OCI-LY1 (cell line): Measurements from ENCODE around the gene INO80E.
A peak's percentile ranks its signal among the peaks of the same experiment; 100 is the strongest.

ENCODE experiments used
- H2AFZ ChIP-seq: fragments of 200-600 bp; sonication (generic), shearing (Covaris generic); 2 replicates; pipeline ENCODE4 v1.6.0; 2014; ENCODE audit warnings: antibody characterized with exemption, mild to moderate bottlenecking, low read length
- H3F3A ChIP-seq: fragments of 200-600 bp; sonication (generic), shearing (Covaris generic); 2 replicates; pipeline ENCODE4 v1.6.0; 2014; ENCODE audit warnings: mild to moderate bottlenecking, antibody characterized with exemption, low read length, moderate library complexity; ENCODE audit not compliant: insufficient read depth
- H3K27ac ChIP-seq: fragments of 200-600 bp; sonication (generic); 2 replicates; pipeline ENCODE4 v1.5.1; 2014; ENCODE audit warnings: low read length, mixed run types, mild to moderate bottlenecking, low read depth; ENCODE audit not compliant: poor library complexity, severe bottlenecking
- H3K27me3 ChIP-seq: fragments of 200-600 bp; sonication (generic); 2 replicates; pipeline ENCODE4 v1.6.0; 2014; ENCODE audit warnings: antibody characterized with exemption, mild to moderate bottlenecking, low read length, moderate library complexity; ENCODE audit not compliant: insufficient read depth
- H3K36me3 ChIP-seq: fragments of 200-600 bp; sonication (generic); 2 replicates; pipeline ENCODE4 v1.6.1; 2014; ENCODE audit warnings: mild to moderate bottlenecking, antibody characterized with exemption, low read length, moderate library complexity, mixed read lengths; ENCODE audit not compliant: insufficient read depth
- H3K4me1 ChIP-seq: fragments of 200-600 bp; sonication (generic); 2 replicates; pipeline ENCODE4 v1.5.1; 2014; ENCODE audit warnings: mild to moderate bottlenecking, low read length, moderate library complexity; ENCODE audit not compliant: insufficient read depth, severe bottlenecking
- H3K4me2 ChIP-seq: fragments of 200-600 bp; sonication (generic), shearing (Covaris generic); 2 replicates; pipeline ENCODE4 v1.6.1; 2014; ENCODE audit warnings: low read length
- H3K4me3 ChIP-seq: fragments of 200-600 bp; sonication (generic); 2 replicates; pipeline ENCODE4 v1.5.1; 2014; ENCODE audit warnings: low read length, low read depth, mild to moderate bottlenecking, mixed read lengths; ENCODE audit not compliant: poor library complexity, severe bottlenecking
- H3K79me2 ChIP-seq: fragments of 200-600 bp; shearing (Covaris generic); 2 replicates; pipeline ENCODE4 v1.6.1; 2016; ENCODE audit warnings: mixed run types, low read length, mixed read lengths; ENCODE audit not compliant: insufficient read depth
- H3K9ac ChIP-seq: fragments of 200-600 bp; sonication (generic), shearing (Covaris generic); 2 replicates; pipeline ENCODE4 v1.6.1; 2014; ENCODE audit warnings: mild to moderate bottlenecking, low read length, mixed read lengths
- H3K9me2 ChIP-seq: fragments of 200-600 bp; sonication (generic), shearing (Covaris generic); 2 replicates; pipeline ENCODE4 v1.6.1; 2014; ENCODE audit warnings: low read depth, mild to moderate bottlenecking, low read length, mixed read lengths
- H3K9me3 ChIP-seq: fragments of 200-600 bp; shearing (Covaris generic); 2 replicates; pipeline ENCODE4 v1.6.1; 2014; ENCODE audit warnings: low read length, mixed read lengths
- H4K20me1 ChIP-seq: fragments of 200-600 bp; sonication (generic), shearing (Covaris generic); 2 replicates; pipeline ENCODE4 v1.6.0; 2016; ENCODE audit warnings: mild to moderate bottlenecking, low read length; ENCODE audit not compliant: insufficient read depth
- EZH2 ChIP-seq: fragments of 200-600 bp; sonication (generic), shearing (Covaris generic); IDR thresholded peaks from 2 replicates; pipeline ENCODE4 v1.8.0; 2017; ENCODE audit warnings: borderline replicate concordance, mixed run types, mild to moderate bottlenecking, antibody characterized with exemption, low read length, moderate library complexity, mixed read lengths
- TF ChIP-seq, protein P1 (sequence below): fragments of 200-600 bp; sonication (generic), shearing (Covaris generic); IDR thresholded peaks from 2 replicates; pipeline ENCODE4 v1.5.1; 2017; ENCODE audit warnings: mild to moderate bottlenecking, antibody characterized with exemption, low read length, moderate library complexity, mixed read lengths

Gene INO80E

DNA sequence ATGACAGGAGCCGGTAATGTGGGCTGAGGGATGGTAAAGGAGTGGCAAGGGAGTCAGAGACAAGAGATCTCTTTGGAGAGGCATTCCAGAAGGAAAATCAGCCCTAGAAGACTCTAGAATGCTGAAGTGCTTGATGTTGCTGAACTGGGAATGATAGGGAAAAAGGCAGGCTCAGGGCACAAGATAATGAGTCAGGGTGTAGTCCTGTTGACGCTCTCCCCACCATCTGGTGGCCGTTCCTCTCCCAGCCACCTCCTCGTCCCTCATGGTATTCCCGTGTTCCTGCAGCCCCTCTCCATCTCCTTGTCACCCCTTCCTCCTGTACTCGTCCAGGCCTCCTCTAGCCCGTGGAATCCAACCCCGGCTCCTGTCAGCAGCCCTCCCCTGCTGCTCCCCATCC, 58.4 kb downstream of the INO80E start:
- Histone ChIP-seq H3K4me1 (peaks cover 25% of the 10 kb centered on the region), H3K9me2 (no peaks in the 10 kb centered on the region), H3K27ac (no peak overlapping the region), H3K4me3 (no peak overlapping the region), H3K27me3 (no peaks in the 10 kb centered on the region), H3K4me2 (peak overlapping the region; percentile 14; the same call in 1 of the 2 replicates), H3K36me3 (no peaks in the 10 kb centered on the region), H4K20me1 (no peaks in the 10 kb centered on the region), H3K9ac (no peak overlapping the region), H3K9me3 (no peaks in the 10 kb centered on the region), H3K79me2 (no peaks in the 10 kb centered on the region), H3F3A (no peaks in the 10 kb centered on the region), H2AFZ (no peak overlapping the region)
- TF ChIP-seq, protein P1, sequence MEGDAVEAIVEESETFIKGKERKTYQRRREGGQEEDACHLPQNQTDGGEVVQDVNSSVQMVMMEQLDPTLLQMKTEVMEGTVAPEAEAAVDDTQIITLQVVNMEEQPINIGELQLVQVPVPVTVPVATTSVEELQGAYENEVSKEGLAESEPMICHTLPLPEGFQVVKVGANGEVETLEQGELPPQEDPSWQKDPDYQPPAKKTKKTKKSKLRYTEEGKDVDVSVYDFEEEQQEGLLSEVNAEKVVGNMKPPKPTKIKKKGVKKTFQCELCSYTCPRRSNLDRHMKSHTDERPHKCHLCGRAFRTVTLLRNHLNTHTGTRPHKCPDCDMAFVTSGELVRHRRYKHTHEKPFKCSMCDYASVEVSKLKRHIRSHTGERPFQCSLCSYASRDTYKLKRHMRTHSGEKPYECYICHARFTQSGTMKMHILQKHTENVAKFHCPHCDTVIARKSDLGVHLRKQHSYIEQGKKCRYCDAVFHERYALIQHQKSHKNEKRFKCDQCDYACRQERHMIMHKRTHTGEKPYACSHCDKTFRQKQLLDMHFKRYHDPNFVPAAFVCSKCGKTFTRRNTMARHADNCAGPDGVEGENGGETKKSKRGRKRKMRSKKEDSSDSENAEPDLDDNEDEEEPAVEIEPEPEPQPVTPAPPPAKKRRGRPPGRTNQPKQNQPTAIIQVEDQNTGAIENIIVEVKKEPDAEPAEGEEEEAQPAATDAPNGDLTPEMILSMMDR, result no peak
- no peak for TF ChIP-seq EZH2

- Histone ChIP-seq H3F3A (no peaks in the 10 kb centered on the region), H3K4me1 (peaks cover 25% of the 10 kb centered on the region), H3K79me2 (no peaks in the 10 kb centered on the region), H3K4me3 (no peak overlapping the region), H3K27me3 (no peaks in the 10 kb centered on the region), H4K20me1 (no peaks in the 10 kb centered on the region), H3K9ac (no peak overlapping the region; the same call in 1 of the 2 replicates), H2AFZ (no peak overlapping the region), H3K9me2 (no peaks in the 10 kb centered on the region), H3K27ac (peak overlapping the region; percentile 1), H3K36me3 (no peaks in the 10 kb centered on the region), H3K4me2 (peak overlapping the region; percentile 14; the same call in 1 of the 2 replicates), H3K9me3 (no peaks in the 10 kb centered on the region)
- TF ChIP-seq, protein P1, result peak; percentile 87
- no peak for TF ChIP-seq EZH2
Measured at GRCh38 chr16:30054959-30055553, 59.0 kb downstream of the INO80E start.
